MG63 (cell line): ENCODE measurements around the gene LCE3B. TPM values are rescaled to one million over a fixed set of nuclear protein-coding genes. Genes with fewer than 3 reads are reported as not detected.

Source experiments
- DNase-seq: peaks from one replicate; pipeline ENCODE4 v3.0.0-alpha.2; 2020
- H3K27me3 ChIP-seq: fragments of 250-450 bp; sonication (Bioruptor Pico); 2 replicates; pipeline ENCODE4 v1.5.1; 2020; ENCODE audit warnings: mild to moderate bottlenecking, moderate library complexity
- H3K36me3 ChIP-seq: fragments of 250-450 bp; sonication (Bioruptor Pico); 2 replicates; pipeline ENCODE4 v1.5.1; 2020; ENCODE audit warnings: mild to moderate bottlenecking, moderate library complexity
- H3K4me3 ChIP-seq: fragments of 250-450 bp; sonication (Bioruptor Pico); 2 replicates; pipeline ENCODE4 v1.5.1; 2020; ENCODE audit warnings: mild to moderate bottlenecking, moderate library complexity
- H3K9me3 ChIP-seq: fragments of 250-450 bp; sonication (Bioruptor Pico); 2 replicates; pipeline ENCODE4 v1.5.1; 2020; ENCODE audit warnings: mild to moderate bottlenecking, moderate library complexity
- total RNA-seq: library from RNA; depleted of rRNA; stranded (reverse); fragments of >200 nt; shearing (Covaris generic); gene quantifications from 2 replicates; pipeline ENCODE4 v1.2.3, GENCODE V29; 2014; ENCODE audit warnings: low replicate concordance; rRNA removed

Gene LCE3B
- total RNA-seq, 1 experiment from 2014 or later: not detected

- Histone ChIP-seq H3K9me3 (no peaks in the 10 kb centered on the region; the same call in 1 of the 2 replicates), H3K27me3 (no peaks in the 10 kb centered on the region), H3K36me3 (no peaks in the 10 kb centered on the region), H3K4me3 (no peak overlapping the region)
- DNase-seq: no peak
Measured at GRCh38 chr1:152643945-152644344, 30.3 kb downstream of the LCE3B start.

- Histone ChIP-seq H3K9me3 (no peaks in the 10 kb centered on the region), H3K36me3 (no peaks in the 10 kb centered on the region)
- DNase-seq: no peak
Measured at GRCh38 chr1:152645146-152645545, 31.5 kb downstream of the LCE3B start.

GRCh38 chr1:152646656-152647055, 33.0 kb downstream of the LCE3B start:
- H3K4me3 ChIP-seq: no peak overlapping the region
- no peak for DNase-seq
- H3K36me3 ChIP-seq: no peaks in the 10 kb centered on the region
- no peaks in the 10 kb centered on the region for H3K27me3 ChIP-seq
- H3K9me3 ChIP-seq: no peaks in the 10 kb centered on the region

More at GRCh38 chr1:152645146-152645545, 31.5 kb downstream of the LCE3B start:
- H3K27me3 ChIP-seq: no peaks in the 10 kb centered on the region
- no peak overlapping the region for H3K4me3 ChIP-seq

- H3K27me3 ChIP-seq: no peaks in the 10 kb centered on the region
- H3K36me3 ChIP-seq: no peaks in the 10 kb centered on the region
- H3K4me3 ChIP-seq: no peak overlapping the region
- no peaks in the 10 kb centered on the region for H3K9me3 ChIP-seq
- DNase-seq: peak; percentile 57
Measured at GRCh38 chr1:152654110-152654509, 40.5 kb downstream of the LCE3B start.

- H3K9me3 ChIP-seq: no peaks in the 10 kb centered on the region
- no peaks in the 10 kb centered on the region for H3K27me3 ChIP-seq
- DNase-seq: no peak
- no peaks in the 10 kb centered on the region for H3K36me3 ChIP-seq
- H3K4me3 ChIP-seq: no peak overlapping the region
Measured at GRCh38 chr1:152656459-152656858, 42.8 kb downstream of the LCE3B start.

- Histone ChIP-seq H3K36me3 (no peaks in the 10 kb centered on the region), H3K9me3 (no peaks in the 10 kb centered on the region), H3K4me3 (no peak overlapping the region), H3K27me3 (no peaks in the 10 kb centered on the region)
- DNase-seq: no peak
Measured at GRCh38 chr1:152657677-152658076, 44.1 kb downstream of the LCE3B start.

- Histone ChIP-seq H3K4me3 (no peak overlapping the region), H3K9me3 (no peaks in the 10 kb centered on the region), H3K27me3 (no peaks in the 10 kb centered on the region), H3K36me3 (no peaks in the 10 kb centered on the region)
- no peak for DNase-seq
Measured at GRCh38 chr1:152658649-152659048, 45.0 kb downstream of the LCE3B start.

GRCh38 chr1:152663098-152663497, 49.5 kb downstream of the LCE3B start, which contains the start of gene LCE2D:
Gene LCE2D (plus strand): TSS chr1:152663380. CDS start chr1:152664106, 726 bp downstream.
- Histone ChIP-seq H3K4me3 (no peak within 1 kb of the TSS), H3K9me3 (no peaks in the 10 kb centered on the region), H3K36me3 (no peaks in the 10 kb centered on the region), H3K27me3 (no peaks in the 10 kb centered on the region)
- no peak for DNase-seq

Other genes with a start within 250 kb of the LCE3B start
- gene CRNN, start 199.5 kb upstream of the LCE3B start, total RNA-seq: not detected in 2 replicates
- not detected in 2 replicates for gene LCE5A, start 103.0 kb upstream of the LCE3B start, total RNA-seq
- gene CRCT1, start 99.3 kb upstream of the LCE3B start, total RNA-seq: not detected in 2 replicates
- not detected in 2 replicates for gene LCE3E, start 47.0 kb upstream of the LCE3B start, total RNA-seq
- not detected in 2 replicates for gene LCE3D, start 33.3 kb upstream of the LCE3B start, total RNA-seq
- not detected in 2 replicates for gene LCE3C, start 13.6 kb upstream of the LCE3B start, total RNA-seq
- not detected in 2 replicates for gene LCE3A, start 9.3 kb downstream of the LCE3B start, total RNA-seq
- not detected in 2 replicates for gene LCE2D, start 49.6 kb downstream of the LCE3B start, total RNA-seq
- gene LCE2C, start 61.5 kb downstream of the LCE3B start, total RNA-seq: not detected in 2 replicates
- not detected in 2 replicates for gene LCE2B, start 72.3 kb downstream of the LCE3B start, total RNA-seq
- not detected in 2 replicates for gene LCE2A, start 84.5 kb downstream of the LCE3B start, total RNA-seq
- gene LCE4A, start 94.3 kb downstream of the LCE3B start, total RNA-seq: not detected in 2 replicates
- gene KPRP, start 144.2 kb downstream of the LCE3B start, total RNA-seq: not detected in 2 replicates
- gene LCE1F, start 161.3 kb downstream of the LCE3B start, total RNA-seq: not detected in 2 replicates
- not detected in 2 replicates for gene LCE1E, start 172.4 kb downstream of the LCE3B start, total RNA-seq
- not detected in 2 replicates for gene LCE1D, start 182.9 kb downstream of the LCE3B start, total RNA-seq
- not detected in 2 replicates for gene LCE1C, start 192.8 kb downstream of the LCE3B start, total RNA-seq
- not detected in 2 replicates for gene LCE1B, start 198.2 kb downstream of the LCE3B start, total RNA-seq
- gene LCE1A, start 213.7 kb downstream of the LCE3B start, total RNA-seq: not detected in 2 replicates
- not detected in 2 replicates for gene LCE6A, start 229.0 kb downstream of the LCE3B start, total RNA-seq
- gene LCE7A, start 246.2 kb downstream of the LCE3B start, total RNA-seq: not detected in 2 replicates